GM23338 (cell line): ENCODE results near the gene MICAL1. TPM values are rescaled to one million over a fixed set of nuclear protein-coding genes. Genes with fewer than 3 reads are reported as not detected.

Experiments used
- polyA plus RNA-seq: library from polyadenylated mRNA; unstranded; fragments of >200 nt; fragmentation: Nextera tagmentation; extraction: Ambion mirVana; gene quantifications from 2 replicates; pipeline ENCODE4 v1.2.1, GENCODE V29; 2016
- total RNA-seq: library from RNA; depleted of rRNA; stranded (reverse); fragments of >200 nt; shearing (Covaris generic); gene quantifications from 2 replicates; pipeline ENCODE4 v1.2.3, GENCODE V29; 2014; rRNA removed

MICAL1 gene
- total and polyA plus RNA-seq, 2 experiments from 2014 or later, result 27.8 to 77.8 TPM

Other genes with a start within 250 kb of the MICAL1 start
- 81.0 and 103 TPM in 2 replicates for gene CD164, start 73.3 kb downstream of the MICAL1 start, total RNA-seq
- gene CD164, start 73.3 kb downstream of the MICAL1 start, polyA plus RNA-seq, result 64.4 and 83.8 TPM in 2 replicates
- 1.5 and 1.7 TPM in 2 replicates for gene PPIL6, start 15.1 kb downstream of the MICAL1 start, total RNA-seq
- 0.54 and 1.7 TPM in 2 replicates for gene PPIL6, start 15.1 kb downstream of the MICAL1 start, polyA plus RNA-seq
- 10.9 and 12.6 TPM in 2 replicates for gene SMPD2, start 15.0 kb downstream of the MICAL1 start, total RNA-seq
- gene SMPD2, start 15.0 kb downstream of the MICAL1 start, polyA plus RNA-seq, result 4.9 and 5.6 TPM in 2 replicates
- 22.0 and 26.6 TPM in 2 replicates for gene ZBTB24, start 27.4 kb upstream of the MICAL1 start, total RNA-seq
- 7.2 and 7.9 TPM in 2 replicates for gene ZBTB24, start 27.4 kb upstream of the MICAL1 start, polyA plus RNA-seq
- 2.0 and 5.0 TPM in 2 replicates for gene AK9, start 235.4 kb upstream of the MICAL1 start, total RNA-seq
- 5.5 and 6.4 TPM in 2 replicates for gene AK9, start 235.4 kb upstream of the MICAL1 start, polyA plus RNA-seq
- gene FIG4, start 235.5 kb upstream of the MICAL1 start, total RNA-seq, result 12.7 and 16.9 TPM in 2 replicates
- gene FIG4, start 235.5 kb upstream of the MICAL1 start, polyA plus RNA-seq, result 6.7 and 7.0 TPM in 2 replicates